Left lobe of liver (tissue), 2 donors: ENCODE measurements around the gene SPAG8. TPM values are rescaled to one million over a fixed set of nuclear protein-coding genes. Genes with fewer than 3 reads are reported as not detected.

Experiments used
- ATAC-seq: fragments of 200-7000 bp; cut with Tn5 transposase; one replicate; pipeline ENCODE4 v1.9.1; 2020; ENCODE audit warnings: mild to moderate bottlenecking, moderate library complexity
- DNase-seq: peaks from one replicate; pipeline ENCODE4 v3.0.0-alpha.2; 2020; ENCODE audit warnings: low spot score
- total RNA-seq: library from RNA; stranded (reverse); gene quantifications from one replicate; pipeline ENCODE4 v1.2.1, GENCODE V29; 2021
- donor health status: DM: no; HTN: no; CAD: no; lungs with moderate emphysema.
- donor health status: DM: no; HTN: yes; CAD: no.

Gene SPAG8
- total RNA-seq, 1 donor from 2014 or later = 0.50 TPM

DNA sequence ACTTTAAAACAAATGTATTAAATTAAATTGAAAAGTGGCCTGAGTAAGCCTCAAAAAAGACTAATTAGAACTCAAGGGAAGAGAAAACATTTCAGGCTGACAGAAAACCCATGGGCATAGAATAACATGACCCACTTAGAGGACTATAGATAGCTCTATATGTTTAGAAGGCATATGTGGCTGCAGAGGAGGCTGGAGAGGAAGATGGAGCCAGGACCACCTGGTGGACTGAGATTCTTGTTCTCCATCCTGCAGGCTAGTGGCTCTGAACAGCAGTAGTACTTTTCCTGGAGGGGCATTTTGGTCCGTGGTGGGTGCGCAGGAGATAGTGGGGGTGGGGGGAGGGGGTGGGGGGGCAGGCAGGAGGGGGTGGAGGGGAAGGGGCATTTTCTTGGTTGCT, 31.0 kb downstream of the SPAG8 start:
- ATAC-seq (no peak), DNase-seq (no peak)

DNA sequence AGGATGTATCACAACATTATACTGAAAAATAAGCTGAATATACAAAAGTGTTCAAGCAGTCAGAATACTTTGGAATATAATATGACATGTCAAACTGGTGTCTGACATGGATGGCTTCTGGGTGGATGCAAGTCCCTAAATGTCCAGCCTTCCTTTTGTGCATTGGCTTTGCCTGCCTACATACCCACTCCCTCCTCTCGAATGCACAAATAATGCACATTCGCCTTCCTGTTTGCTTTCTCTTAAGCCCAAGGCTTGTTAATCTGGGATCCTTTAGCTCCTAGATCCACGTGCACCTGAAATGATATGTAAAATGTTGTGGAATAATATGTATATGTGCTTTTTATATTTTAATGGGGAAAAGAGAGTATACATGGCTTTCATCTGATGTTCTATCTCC, 33.6 kb downstream of the SPAG8 start:
- ATAC-seq (no peak), DNase-seq (no peak)

DNA sequence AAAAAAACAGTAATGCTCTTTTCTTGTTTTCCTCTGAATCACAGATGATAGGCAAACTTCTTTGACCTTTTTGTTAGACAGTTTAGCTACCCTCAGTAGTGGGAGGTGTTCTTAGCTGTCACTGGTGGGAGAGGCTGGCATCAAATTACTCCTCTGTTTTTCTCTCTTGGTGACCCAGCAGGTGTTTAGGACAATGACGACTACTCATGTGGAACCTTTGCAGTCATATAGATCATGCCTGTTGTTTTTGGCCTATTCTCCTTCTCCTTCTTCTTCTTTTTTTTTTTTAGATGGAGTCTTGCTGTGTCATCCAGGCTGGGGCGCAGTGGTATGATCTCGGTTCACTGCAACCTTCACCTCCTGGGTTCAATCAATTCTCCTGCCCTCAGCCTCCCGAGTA, 36.0 kb downstream of the SPAG8 start:
- DNase-seq = no peak
- ATAC-seq = no peak

DNA sequence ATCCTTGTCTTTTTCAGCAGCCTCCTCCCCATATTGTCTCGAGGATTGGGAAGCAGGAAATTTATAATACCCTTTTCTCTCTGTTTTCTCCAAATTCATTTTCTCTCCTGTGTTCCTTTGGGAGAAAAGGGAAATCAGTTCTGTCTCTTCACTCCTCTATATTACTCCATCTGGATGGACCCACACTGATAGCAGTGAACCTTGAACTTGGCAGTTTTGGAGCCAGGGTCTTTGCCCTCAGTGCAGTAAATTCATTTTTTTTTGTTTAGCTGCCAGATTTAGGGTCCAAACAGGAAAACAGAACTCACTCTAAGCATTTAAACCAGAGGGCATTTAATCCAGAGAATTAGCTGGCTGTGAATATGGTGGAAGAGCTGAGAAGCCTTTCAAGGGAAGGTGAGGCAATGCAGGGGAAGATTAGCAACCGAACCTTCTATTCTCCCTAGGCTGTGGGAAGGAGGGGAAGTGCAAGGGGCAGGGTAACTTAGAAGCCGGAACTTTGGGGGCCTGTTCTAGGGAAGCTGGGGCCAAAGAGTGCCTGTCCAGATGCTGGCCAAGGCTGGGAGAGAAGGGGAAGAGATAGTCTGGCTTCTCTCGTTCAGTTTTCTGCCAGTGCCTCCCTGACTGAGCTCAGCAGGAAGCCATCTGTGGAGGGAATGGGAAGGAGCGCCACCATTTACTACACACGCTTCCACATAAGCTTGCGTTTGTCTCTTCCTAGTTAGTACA, 37.0 kb downstream of the SPAG8 start:
- no peak for DNase-seq
- ATAC-seq = peak; percentile 59

DNA sequence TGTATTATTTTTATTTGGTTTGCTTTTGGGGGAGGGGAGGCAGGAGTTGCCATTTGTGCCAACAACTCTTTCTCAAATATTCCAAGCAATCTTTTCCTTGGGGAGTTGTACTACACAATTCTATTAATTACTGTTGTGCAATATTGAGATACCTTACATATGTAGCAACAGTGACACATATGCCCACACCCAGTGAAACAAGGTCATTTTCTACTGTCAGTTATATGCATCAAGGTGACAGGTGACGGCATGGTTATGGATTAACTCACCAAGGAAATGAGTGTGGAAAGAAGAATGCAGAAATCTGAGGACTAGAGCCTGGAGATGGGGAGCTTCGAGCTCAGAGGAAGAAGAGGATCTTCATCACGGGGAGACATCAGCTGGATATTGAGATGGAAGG, 40.1 kb downstream of the SPAG8 start:
- DNase-seq (no peak), ATAC-seq (no peak)

DNA sequence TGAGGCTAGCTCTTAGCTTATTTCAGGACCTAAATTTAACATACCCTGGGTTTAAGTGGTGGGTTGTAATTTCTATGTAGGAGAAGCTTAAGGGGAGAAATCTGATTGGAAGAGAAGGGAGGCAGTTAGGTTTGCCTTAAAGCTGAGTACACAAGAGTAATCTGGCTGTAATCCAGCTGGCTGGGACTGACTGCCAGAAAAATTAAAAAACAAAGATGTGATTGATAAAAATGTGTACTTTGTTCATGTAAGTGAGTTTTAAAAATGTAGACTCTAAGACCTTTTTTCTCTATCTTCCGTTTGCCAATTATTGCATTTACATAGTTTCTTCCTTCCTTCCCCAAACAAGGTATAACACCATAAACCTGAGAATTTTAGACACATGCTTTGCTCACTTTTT, 40.5 kb downstream of the SPAG8 start:
- peak; percentile 42 for ATAC-seq
- no peak for DNase-seq

DNA sequence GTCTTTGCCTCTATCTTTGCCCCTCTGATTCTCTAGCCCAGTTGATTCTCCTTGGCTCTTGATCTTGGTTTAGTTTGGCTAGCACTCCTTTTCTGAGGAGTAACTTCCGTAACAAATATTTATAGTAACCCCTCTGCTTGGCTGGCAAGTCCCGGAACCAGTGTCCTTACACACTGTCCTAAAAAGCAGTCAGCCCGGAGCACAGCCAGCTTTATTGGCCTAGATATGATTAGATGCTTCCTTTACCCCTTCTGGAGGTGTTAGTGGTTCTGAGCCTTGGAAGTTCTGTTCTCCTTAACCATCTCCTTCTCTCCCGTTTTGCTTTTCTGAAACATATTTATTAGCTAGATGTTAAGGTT, 41.0 kb downstream of the SPAG8 start:
- DNase-seq (no peak), ATAC-seq (peak; percentile 76)

DNA sequence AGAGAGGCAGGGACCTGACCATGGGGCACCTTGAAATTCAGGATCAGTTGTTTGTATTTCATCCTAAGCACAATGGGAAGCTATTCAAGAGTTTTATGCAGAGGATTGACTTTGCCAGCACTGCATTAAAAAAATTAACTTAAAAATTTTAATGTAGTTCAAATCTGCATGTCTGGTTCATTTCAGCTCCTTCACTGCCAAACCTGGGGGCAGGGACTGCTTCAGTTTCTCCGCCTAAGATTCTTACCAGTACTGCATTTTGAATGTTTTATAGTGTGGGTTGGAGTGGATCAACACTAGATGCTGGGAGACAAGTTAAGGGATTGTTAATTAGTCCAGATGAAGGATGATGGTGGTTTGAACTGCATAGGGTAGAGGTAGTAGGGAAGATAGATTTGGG, 42.3 kb downstream of the SPAG8 start:
- no peak for ATAC-seq
- DNase-seq = no peak

DNA sequence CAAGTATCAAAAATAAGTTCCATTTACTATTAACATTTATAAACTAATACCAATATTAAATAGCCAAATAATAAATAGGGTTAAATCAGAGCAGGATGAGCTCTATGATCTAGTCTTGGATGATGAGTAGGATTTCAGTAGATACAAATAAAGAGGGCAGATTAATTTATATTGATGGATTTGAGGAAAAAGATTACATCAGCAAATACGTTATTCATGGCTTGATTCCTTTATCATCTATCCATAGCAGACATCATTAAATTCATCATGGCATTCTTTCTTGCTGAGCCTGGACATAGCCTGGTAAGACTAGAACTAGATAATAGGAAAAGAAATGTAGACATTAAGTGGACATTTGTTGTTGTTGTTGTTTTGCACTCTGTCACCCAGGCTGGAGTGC, 44.6 kb downstream of the SPAG8 start:
- DNase-seq = no peak
- ATAC-seq = no peak

DNA sequence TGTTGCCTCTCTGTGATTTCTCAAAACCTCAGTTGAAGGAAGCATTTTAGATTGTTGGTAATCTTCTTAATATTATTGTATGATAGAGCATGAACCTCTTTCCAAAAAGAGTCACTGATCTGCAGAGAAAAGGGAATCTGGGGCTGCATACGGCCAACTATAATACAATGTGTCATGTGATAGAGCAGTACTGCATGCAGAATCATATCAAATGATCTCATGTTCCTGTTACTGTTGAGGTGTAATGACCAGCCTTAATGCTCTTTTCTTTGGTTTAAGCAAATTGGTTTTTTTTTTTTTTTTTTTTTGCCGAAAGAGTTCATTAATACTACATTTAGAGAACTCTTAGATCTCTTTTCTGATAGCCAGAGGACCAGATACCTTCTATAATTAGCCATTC, 45.1 kb downstream of the SPAG8 start:
- DNase-seq = no peak
- ATAC-seq = no peak

DNA sequence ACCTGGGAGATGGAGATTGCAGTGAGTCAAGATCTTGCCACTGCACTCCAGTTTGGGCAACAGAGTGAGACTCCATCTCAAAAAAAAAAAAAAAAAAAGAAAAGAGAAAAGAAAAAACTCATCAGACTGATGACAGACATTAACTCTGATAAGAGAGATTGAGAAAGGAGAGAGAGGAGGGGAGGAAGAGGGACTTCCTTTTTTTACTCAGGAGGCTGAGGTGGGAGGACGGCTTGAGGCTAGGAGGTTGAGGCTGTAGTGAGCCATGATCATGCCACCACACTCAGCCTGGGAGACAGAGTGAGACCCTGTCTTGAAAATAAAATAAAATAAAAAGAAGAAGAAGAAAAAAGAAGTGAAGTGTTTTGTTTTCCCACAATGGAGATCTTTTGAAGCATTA, 48.3 kb downstream of the SPAG8 start:
- ATAC-seq = no peak
- DNase-seq = no peak

DNA sequence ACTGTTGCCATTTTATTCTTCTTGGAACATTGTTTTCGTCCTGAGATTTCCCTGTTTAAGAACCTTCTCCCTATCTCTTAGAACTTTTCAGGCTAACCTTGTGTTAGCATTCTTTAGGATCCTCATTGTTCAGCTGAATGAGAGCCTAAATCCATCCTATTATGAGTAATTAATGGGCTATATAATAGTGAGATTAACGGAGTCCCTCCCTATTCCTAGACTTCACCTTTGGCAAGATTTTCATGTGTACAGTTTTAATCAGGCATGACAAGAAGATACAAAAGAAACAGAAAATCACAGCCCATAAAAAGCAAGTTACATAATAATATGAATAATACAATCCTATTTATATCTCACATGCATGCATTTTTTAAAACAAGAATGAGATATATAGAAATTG, 48.9 kb downstream of the SPAG8 start:
- no peak for DNase-seq
- no peak for ATAC-seq

DNA sequence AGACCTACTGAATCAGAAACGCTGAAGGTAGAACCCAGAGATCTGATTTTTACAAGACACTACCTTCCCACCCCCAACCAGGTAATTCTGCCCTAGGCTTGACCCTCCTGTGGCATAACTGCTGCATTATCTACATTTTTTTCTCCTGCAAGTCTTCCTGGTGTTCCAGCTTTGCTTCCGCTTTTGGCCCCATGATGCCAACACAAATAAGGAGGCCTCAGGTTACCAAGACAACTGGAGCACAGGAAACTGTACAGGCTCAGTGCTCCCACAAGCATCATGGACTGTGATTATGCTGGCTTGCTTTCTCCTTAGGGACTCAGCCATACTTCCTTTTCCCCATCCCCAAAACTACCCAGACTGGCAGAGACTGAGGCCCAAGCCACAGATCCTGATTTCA, 51.4 kb downstream of the SPAG8 start:
- DNase-seq (no peak), ATAC-seq (no peak)

DNA sequence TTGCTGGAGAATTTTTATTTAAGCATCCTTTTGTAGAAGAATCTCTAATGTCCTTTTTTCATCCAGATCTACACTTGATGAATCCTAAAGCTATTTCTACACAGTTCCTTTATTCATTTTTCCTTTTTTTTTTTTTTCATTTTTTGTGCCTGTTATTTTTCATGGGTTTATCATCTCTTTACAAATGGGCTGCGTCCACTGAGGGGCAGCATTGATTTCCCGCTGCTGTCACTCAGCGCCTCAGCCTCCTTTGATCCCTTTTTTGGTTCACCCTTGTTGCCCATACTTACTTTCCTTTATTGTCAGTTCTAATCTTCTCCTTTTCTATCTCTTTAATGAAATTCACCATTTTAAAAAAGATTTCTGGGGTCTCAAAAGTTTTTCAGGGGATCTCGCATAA, 52.3 kb downstream of the SPAG8 start:
- ATAC-seq = no peak
- DNase-seq = no peak

Other genes starting within 250 kb of the SPAG8 start
- 15.6 TPM for gene TESK1, start 207.0 kb downstream of the SPAG8 start, total RNA-seq
- 0.93 TPM for gene CD72, start 193.8 kb downstream of the SPAG8 start, total RNA-seq
- 0.23 TPM for gene SIT1, start 161.3 kb downstream of the SPAG8 start, total RNA-seq
- 13,056 TPM for gene RMRP, start 154.2 kb downstream of the SPAG8 start, total RNA-seq
- gene CCDC107, start 154.0 kb downstream of the SPAG8 start, total RNA-seq = 12.6 TPM
- gene ARHGEF39, start 147.1 kb downstream of the SPAG8 start, total RNA-seq = 0.40 TPM
- 0.96 TPM for gene CA9, start 138.3 kb downstream of the SPAG8 start, total RNA-seq
- 6.6 TPM for gene TPM2, start 122.3 kb downstream of the SPAG8 start, total RNA-seq
- gene TLN1, start 80.1 kb downstream of the SPAG8 start, total RNA-seq = 107 TPM
- gene CREB3, start 79.6 kb downstream of the SPAG8 start, total RNA-seq = 13.9 TPM
- 44.0 TPM for gene GBA2, start 63.0 kb downstream of the SPAG8 start, total RNA-seq
- gene RGP1, start 63.0 kb downstream of the SPAG8 start, total RNA-seq = 14.5 TPM
- gene MSMP, start 58.0 kb downstream of the SPAG8 start, total RNA-seq = 1.5 TPM
- 3.3 TPM for gene NPR2, start 20.7 kb downstream of the SPAG8 start, total RNA-seq
- gene HINT2, start 2.8 kb upstream of the SPAG8 start, total RNA-seq = 71.5 TPM
- not detected for gene FAM221B, start 16.5 kb upstream of the SPAG8 start, total RNA-seq
- 4.4 TPM for gene TMEM8B, start 17.0 kb upstream of the SPAG8 start, total RNA-seq
- not detected for gene OR13J1, start 58.1 kb upstream of the SPAG8 start, total RNA-seq
- 0.96 TPM for gene HRCT1, start 93.9 kb upstream of the SPAG8 start, total RNA-seq
- 1.1 TPM for gene SPAAR, start 97.2 kb upstream of the SPAG8 start, total RNA-seq
- gene OR2S2, start 145.9 kb upstream of the SPAG8 start, total RNA-seq = not detected
- gene RECK, start 224.7 kb upstream of the SPAG8 start, total RNA-seq = 2.0 TPM